ENCODE measurements around the gene CDK1.

Gene CDK1

GRCh38 chr10:60778971-60779796, 906 bp downstream of the CDK1 start:
- peak; percentile 48 for DNase-seq (ENCODE audit: low spot score)

- DNase-seq (ENCODE audit: low spot score): no peak
Observed at GRCh38 chr10:60781661-60782060, 3.4 kb downstream of the CDK1 start.

- no peak for DNase-seq (ENCODE audit: low spot score)
Observed at GRCh38 chr10:60784641-60785040, 6.4 kb downstream of the CDK1 start.

GRCh38 chr10:60788544-60788943, 10.3 kb downstream of the CDK1 start:
- no peak for DNase-seq (ENCODE audit: low spot score)

GRCh38 chr10:60789340-60789739, 11.1 kb downstream of the CDK1 start:
- no peak for DNase-seq (ENCODE audit: low spot score)

GRCh38 chr10:60794953-60795352, 16.7 kb downstream of the CDK1 start:
- DNase-seq (ENCODE audit: low spot score): no peak

GRCh38 chr10:60795465-60796202, 17.4 kb downstream of the CDK1 start:
- DNase-seq (ENCODE audit: low spot score): no peak

- no peak for DNase-seq (ENCODE audit: low spot score)
Observed at GRCh38 chr10:60796481-60796880, 18.2 kb downstream of the CDK1 start.

GRCh38 chr10:60797200-60797599, 18.9 kb downstream of the CDK1 start:
- DNase-seq (ENCODE audit: low spot score): no peak

- DNase-seq (ENCODE audit: low spot score): no peak
Observed at GRCh38 chr10:60798031-60798430, 19.8 kb downstream of the CDK1 start.

GRCh38 chr10:60798870-60799269, 20.6 kb downstream of the CDK1 start:
- DNase-seq (ENCODE audit: low spot score): no peak

GRCh38 chr10:60799971-60800650, 21.8 kb downstream of the CDK1 start:
- DNase-seq (ENCODE audit: low spot score): no peak

- no peak for DNase-seq (ENCODE audit: low spot score)
Observed at GRCh38 chr10:60800918-60801317, 22.6 kb downstream of the CDK1 start.

GRCh38 chr10:60801522-60801921, 23.2 kb downstream of the CDK1 start:
- DNase-seq (ENCODE audit: low spot score): no peak

- DNase-seq (ENCODE audit: low spot score): no peak
Observed at GRCh38 chr10:60803433-60803832, 25.2 kb downstream of the CDK1 start.

- no peak for DNase-seq (ENCODE audit: low spot score)
Observed at GRCh38 chr10:60803865-60804264, 25.6 kb downstream of the CDK1 start.

GRCh38 chr10:60806921-60807320, 28.6 kb downstream of the CDK1 start:
- DNase-seq (ENCODE audit: low spot score): no peak

GRCh38 chr10:60807499-60807898, 29.2 kb downstream of the CDK1 start:
- no peak for DNase-seq (ENCODE audit: low spot score)

- no peak for DNase-seq (ENCODE audit: low spot score)
Observed at GRCh38 chr10:60808036-60808435, 29.8 kb downstream of the CDK1 start.

- no peak for DNase-seq (ENCODE audit: low spot score)
Observed at GRCh38 chr10:60809157-60809556, 30.9 kb downstream of the CDK1 start.

GRCh38 chr10:60810437-60811182, 32.3 kb downstream of the CDK1 start:
- no peak for DNase-seq (ENCODE audit: low spot score)
